DND-41 (cell line): ENCODE results near the gene ODAD4.

Experiments
- ATAC-seq: fragments of 200-7000 bp; cut with Tn5 transposase; 3 replicates; pipeline ENCODE4 v1.9.1; 2021; ENCODE audit warnings: low read depth; ENCODE audit not compliant: insufficient read depth
- DNase-seq: peaks from one replicate; pipeline ENCODE4 v3.0.0-alpha.2; 2020
- H2AFZ ChIP-seq: 2 replicates; pipeline ENCODE4 v1.6.0; 2012; ENCODE audit warnings: low read depth, low read length
- H3K27ac ChIP-seq: 2 replicates; pipeline ENCODE4 v1.5.1; 2012; ENCODE audit warnings: low read length, inconsistent platforms
- H3K27me3 ChIP-seq: fragments of 200-600 bp; sonication (generic); 2 replicates; pipeline ENCODE4 v1.6.0; 2012; ENCODE audit warnings: low read length, mild to moderate bottlenecking, inconsistent platforms; ENCODE audit not compliant: insufficient read depth, poor library complexity
- H3K36me3 ChIP-seq: 2 replicates; pipeline ENCODE4 v1.5.1; 2012; ENCODE audit warnings: low read length, inconsistent platforms; ENCODE audit not compliant: insufficient read depth
- H3K4me1 ChIP-seq: 2 replicates; pipeline ENCODE4 v1.5.1; 2012; ENCODE audit warnings: mild to moderate bottlenecking, low read length; ENCODE audit not compliant: insufficient read depth
- H3K4me2 ChIP-seq: 2 replicates; pipeline ENCODE4 v1.6.0; 2012; ENCODE audit warnings: mild to moderate bottlenecking, moderate library complexity, low read length, inconsistent platforms; ENCODE audit not compliant: insufficient read depth
- H3K4me3 ChIP-seq, 2 experiments: fragments of 200-600 bp in 1 of 2; shearing (Covaris generic) in 1 of 2; 2 replicates each; pipeline ENCODE4 v1.5.1; 2012 to 2016; ENCODE audit warnings: inconsistent platforms in 2 of 2, low read length in 2 of 2, mild to moderate bottlenecking in 2 of 2, low read depth in 1 of 2, moderate library complexity in 1 of 2
- H3K79me2 ChIP-seq: 2 replicates; pipeline ENCODE4 v1.6.0; 2012; ENCODE audit warnings: low read length, inconsistent platforms; ENCODE audit not compliant: insufficient read depth
- H3K9ac ChIP-seq: 2 replicates; pipeline ENCODE4 v1.6.0; 2012; ENCODE audit warnings: low read depth, mild to moderate bottlenecking, inconsistent platforms, low read length, moderate library complexity
- H3K9me3 ChIP-seq: 2 replicates; pipeline ENCODE4 v1.5.1; 2012; ENCODE audit warnings: low read length, moderate library complexity, mild to moderate bottlenecking, inconsistent platforms; ENCODE audit not compliant: insufficient read depth, severe bottlenecking
- H4K20me1 ChIP-seq: 2 replicates; pipeline ENCODE4 v1.6.0; 2012; ENCODE audit warnings: low read length; ENCODE audit not compliant: insufficient read depth
- EZH2 ChIP-seq: IDR thresholded peaks from 3 replicates; pipeline ENCODE4 v1.6.1; 2012; ENCODE audit warnings: borderline replicate concordance, low read depth, mild to moderate bottlenecking, moderate library complexity, low read length, inconsistent platforms; ENCODE audit not compliant: severe bottlenecking
- TF ChIP-seq, protein P1 (sequence below): IDR thresholded peaks from 2 replicates; pipeline ENCODE4 v1.5.1; 2012; ENCODE audit warnings: borderline replicate concordance, low read length, moderate library complexity, mild to moderate bottlenecking; ENCODE audit not compliant: poor library complexity, severe bottlenecking; ENCODE audit errors: extremely low read depth

Gene ODAD4, protein sequence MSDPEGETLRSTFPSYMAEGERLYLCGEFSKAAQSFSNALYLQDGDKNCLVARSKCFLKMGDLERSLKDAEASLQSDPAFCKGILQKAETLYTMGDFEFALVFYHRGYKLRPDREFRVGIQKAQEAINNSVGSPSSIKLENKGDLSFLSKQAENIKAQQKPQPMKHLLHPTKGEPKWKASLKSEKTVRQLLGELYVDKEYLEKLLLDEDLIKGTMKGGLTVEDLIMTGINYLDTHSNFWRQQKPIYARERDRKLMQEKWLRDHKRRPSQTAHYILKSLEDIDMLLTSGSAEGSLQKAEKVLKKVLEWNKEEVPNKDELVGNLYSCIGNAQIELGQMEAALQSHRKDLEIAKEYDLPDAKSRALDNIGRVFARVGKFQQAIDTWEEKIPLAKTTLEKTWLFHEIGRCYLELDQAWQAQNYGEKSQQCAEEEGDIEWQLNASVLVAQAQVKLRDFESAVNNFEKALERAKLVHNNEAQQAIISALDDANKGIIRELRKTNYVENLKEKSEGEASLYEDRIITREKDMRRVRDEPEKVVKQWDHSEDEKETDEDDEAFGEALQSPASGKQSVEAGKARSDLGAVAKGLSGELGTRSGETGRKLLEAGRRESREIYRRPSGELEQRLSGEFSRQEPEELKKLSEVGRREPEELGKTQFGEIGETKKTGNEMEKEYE

DNA sequence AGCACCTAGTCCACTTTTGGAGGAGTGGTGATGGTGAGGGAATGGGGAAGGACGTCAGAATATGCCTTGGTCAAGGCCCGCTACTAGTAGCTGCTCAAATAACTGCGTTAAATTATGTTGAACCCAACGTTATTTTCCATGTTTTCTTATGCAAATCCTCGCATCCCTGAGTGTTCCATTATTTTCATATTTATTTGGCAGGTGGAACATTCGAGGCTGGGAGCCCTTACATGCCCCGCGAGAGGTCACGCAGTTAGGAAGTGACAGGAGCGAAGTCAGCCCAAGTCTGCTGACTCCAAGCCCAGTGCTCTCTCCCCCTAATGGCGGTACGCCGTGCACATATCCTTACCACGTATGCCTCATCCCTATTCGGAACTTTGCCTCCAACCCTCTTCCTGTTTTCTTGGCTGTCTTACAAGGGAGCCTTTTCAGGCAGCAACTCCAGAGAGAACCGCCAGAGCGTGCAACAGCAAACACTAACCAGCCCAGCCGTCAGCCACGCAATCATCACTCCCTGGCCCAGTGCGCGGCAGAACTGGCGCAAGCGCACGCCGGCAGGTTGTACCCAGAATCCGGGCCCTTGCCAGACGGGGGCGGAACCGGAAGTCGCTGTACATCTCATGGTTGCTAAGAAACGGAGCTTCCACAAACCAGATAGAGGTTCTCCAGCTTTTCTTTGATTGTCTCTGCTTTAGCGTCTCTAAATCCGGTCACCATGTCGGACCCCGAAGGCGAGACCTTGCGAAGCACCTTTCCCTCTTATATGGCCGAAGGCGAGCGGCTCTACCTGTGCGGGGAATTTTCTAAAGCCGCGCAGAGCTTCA is at the start of gene ODAD4:
Gene ODAD4, plus strand, starts transcription at position 609 of the 824 bp plus-strand sequence. Its CDS starts 107 bp downstream, at position 716.
- ATAC-seq (peak; percentile 99), DNase-seq (peak; percentile 95)
- Histone ChIP-seq H3K4me1 (peaks cover 43% of the 10 kb centered on the region), H3K4me2 (peak within 1 kb of the TSS; percentile 90), H3K9ac (peak within 1 kb of the TSS; percentile 72), H2AFZ (peak within 1 kb of the TSS; percentile 99), H3K27ac (peak within 1 kb of the TSS; percentile 90), H4K20me1 (no peaks in the 10 kb centered on the region), H3K36me3 (no peaks in the 10 kb centered on the region), H3K9me3 (no peaks in the 10 kb centered on the region), H3K79me2 (peaks cover 16% of the 10 kb centered on the region), H3K27me3 (no peaks in the 10 kb centered on the region), H3K4me3 (peak within 1 kb of the TSS; percentile 42 to 75)
- no peak for TF ChIP-seq EZH2
- TF ChIP-seq, protein P1, sequence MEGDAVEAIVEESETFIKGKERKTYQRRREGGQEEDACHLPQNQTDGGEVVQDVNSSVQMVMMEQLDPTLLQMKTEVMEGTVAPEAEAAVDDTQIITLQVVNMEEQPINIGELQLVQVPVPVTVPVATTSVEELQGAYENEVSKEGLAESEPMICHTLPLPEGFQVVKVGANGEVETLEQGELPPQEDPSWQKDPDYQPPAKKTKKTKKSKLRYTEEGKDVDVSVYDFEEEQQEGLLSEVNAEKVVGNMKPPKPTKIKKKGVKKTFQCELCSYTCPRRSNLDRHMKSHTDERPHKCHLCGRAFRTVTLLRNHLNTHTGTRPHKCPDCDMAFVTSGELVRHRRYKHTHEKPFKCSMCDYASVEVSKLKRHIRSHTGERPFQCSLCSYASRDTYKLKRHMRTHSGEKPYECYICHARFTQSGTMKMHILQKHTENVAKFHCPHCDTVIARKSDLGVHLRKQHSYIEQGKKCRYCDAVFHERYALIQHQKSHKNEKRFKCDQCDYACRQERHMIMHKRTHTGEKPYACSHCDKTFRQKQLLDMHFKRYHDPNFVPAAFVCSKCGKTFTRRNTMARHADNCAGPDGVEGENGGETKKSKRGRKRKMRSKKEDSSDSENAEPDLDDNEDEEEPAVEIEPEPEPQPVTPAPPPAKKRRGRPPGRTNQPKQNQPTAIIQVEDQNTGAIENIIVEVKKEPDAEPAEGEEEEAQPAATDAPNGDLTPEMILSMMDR, result peak; percentile 62

DNA sequence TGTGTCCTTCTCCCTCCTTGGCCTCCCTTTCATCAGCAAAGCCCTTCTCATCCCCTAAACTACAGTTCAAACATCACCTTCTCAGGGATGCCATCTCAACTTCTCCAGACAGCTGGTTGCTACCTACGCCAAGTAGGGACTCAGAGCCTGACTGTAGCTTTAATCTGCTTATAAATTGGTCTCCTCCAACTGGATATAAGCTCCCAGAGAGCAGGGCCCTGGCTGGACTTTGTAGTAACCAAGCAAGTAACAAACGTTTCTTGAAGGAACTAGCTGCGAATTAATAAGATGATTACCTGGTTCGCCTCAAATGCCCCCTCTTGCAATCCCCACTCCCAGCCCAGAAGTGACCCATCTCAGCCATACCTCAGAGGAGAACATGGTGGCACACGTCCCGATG is 47.7 kb upstream of the ODAD4 start:
- H3K36me3 ChIP-seq, result peaks cover 97% of the 10 kb centered on the region
- no peak overlapping the region for H3K4me2 ChIP-seq
- no peak overlapping the region for H3K27ac ChIP-seq
- ATAC-seq (no peak), DNase-seq (no peak)
- no peaks in the 10 kb centered on the region for H3K9me3 ChIP-seq
- H3K9ac ChIP-seq, result no peak overlapping the region
- peaks cover 7% of the 10 kb centered on the region for H4K20me1 ChIP-seq
- H3K79me2 ChIP-seq, result peaks cover 3% of the 10 kb centered on the region
- no peak overlapping the region for H3K4me3 ChIP-seq
- H3K27me3 ChIP-seq, result no peaks in the 10 kb centered on the region
- no peaks in the 10 kb centered on the region for H3K4me1 ChIP-seq
- TF ChIP-seq, protein P1, result no peak
- TF ChIP-seq EZH2, result no peak
- H2AFZ ChIP-seq, result no peak overlapping the region

DNA sequence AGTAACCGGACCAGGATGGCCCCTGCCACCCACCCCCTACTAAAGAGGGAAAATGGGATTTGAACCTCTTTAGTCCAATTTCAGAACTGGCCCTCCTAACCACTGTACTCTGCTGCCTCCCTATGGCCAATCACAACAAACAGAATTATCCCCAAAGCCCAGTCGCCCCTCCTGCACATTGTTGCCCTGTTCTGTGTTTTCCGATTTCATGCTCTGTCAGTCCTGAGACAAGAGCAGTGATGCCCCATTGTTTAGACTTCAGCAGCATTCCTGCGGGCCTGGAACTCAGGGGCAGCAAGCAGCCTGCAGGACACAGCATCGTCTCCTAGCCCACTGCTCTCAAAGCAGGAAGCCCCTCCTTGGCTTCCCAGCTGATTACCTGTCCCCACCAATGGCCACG is 44.7 kb upstream of the ODAD4 start:
- H2AFZ ChIP-seq, result no peak overlapping the region
- peaks cover 93% of the 10 kb centered on the region for H3K36me3 ChIP-seq
- no peak overlapping the region for H3K9ac ChIP-seq
- H3K27ac ChIP-seq, result no peak overlapping the region
- no peaks in the 10 kb centered on the region for H3K4me1 ChIP-seq
- H3K4me2 ChIP-seq, result no peak overlapping the region
- TF ChIP-seq EZH2, result no peak
- TF ChIP-seq, protein P1, result peak; percentile 42
- ATAC-seq (no peak), DNase-seq (no peak)
- H3K9me3 ChIP-seq, result no peaks in the 10 kb centered on the region
- H3K27me3 ChIP-seq, result no peaks in the 10 kb centered on the region
- peaks cover 14% of the 10 kb centered on the region for H4K20me1 ChIP-seq
- H3K79me2 ChIP-seq, result peaks cover 3% of the 10 kb centered on the region
- H3K4me3 ChIP-seq, result no peak overlapping the region
